GM19238 (cell line): ENCODE results near the gene CHMP4B.

Experiments
- DNase-seq: peaks from one replicate; pipeline ENCODE4 v3.0.0; 2011; ENCODE audit warnings: low spot score; ENCODE audit not compliant: insufficient read length

CHMP4B gene

GRCh38 chr20:33862709-33863403 is 51.7 kb downstream of the CHMP4B start:
- peak; percentile 64 for DNase-seq

GRCh38 chr20:33863440-33864323 is 52.5 kb downstream of the CHMP4B start:
- no peak for DNase-seq

DNA sequence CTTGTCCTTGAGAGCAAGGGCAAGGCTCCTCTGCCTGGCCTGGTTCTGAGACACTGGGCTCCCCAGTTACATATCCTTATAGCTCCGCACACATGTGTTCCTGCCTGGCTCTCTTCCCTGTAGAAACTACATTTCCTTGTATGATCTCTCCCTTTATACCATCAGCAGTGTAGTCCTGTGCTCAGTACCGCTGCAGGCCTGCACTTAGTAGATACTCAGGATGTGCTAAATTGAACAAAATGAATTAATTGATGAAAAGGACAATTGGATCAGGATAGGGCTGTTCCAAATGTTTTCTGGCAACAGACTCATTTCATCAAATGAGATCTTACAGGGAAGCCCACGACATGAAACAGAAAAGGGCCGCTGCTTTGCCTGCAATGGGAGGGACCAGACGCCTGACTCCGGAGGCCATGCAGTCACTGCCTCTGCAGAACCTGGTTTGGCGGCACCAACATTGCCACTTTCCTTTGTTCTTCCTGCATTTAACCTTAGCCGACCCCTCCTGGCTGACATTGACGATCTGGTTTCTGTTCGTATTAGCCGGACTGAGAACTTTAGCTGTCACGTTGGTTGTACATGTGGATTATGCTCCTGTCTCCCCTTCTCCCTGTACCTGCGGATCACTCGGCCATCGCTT is 53.3 kb downstream of the CHMP4B start:
- no peak for DNase-seq

DNA sequence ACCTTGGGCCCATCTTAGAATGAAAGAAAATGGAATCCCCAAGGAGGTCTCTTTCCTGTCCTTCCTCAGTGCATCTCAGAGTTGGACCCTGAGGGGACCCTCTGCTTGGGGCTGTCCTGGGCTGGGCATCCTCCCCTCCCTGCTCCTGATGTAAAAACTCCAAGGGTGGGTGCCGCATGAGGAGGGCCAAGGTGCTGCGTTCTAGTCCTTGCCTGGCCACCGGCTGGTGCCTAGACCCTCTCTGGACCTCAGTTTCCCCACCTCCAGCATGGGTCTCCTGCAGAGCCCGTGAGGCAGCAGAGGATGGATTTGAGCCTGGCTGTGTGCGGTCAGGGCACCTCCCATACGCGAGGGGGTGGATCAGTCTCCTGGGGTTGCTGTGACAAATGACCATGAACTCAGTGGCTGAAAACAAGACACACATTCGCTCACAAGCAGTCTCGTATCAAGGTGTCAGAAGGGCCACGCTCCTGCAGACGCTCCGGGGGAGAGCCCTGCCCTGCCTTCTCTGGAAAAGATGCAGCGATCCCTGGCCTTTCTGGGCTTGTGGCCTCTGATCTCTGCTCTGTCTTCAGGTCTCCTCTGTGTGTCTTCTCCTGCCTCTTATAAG is 54.7 kb downstream of the CHMP4B start:
- no peak for DNase-seq

DNA sequence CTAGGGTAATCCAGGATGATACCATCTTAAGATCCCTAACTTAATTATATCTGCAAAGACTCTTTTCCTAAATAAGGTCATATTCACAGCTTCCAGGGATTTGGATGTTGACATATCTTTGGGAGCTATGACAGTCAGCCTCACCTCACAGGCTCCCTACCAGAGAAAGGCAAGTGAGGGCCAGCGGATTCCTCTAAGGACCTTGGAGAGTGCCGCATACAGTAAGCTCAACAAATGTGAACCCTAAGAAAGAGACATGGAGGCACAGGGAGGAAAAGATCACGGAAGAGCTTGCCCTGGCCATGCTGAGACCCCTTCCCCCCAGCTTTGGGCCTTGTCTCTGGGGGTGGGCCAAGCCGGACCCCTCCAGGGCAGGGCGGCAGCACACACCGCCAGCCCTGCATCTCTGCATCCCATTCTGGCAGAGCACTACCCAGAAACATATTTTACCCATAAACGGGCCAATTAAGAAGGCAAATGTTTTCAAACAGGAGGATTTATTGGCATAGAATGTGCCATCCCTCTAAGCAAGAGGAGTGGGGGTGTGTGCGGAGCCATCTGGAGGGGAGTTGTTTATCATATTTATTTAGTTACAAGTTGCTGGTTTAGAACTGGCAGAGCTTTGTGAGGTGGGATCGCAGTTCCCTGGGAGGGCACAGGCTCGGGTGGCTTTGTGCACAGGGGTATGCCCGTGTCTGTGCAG is 55.4 kb downstream of the CHMP4B start:
- DNase-seq: no peak

- DNase-seq: no peak
These were observed 56.9 kb downstream of the CHMP4B start for GRCh38 chr20:33868042-33868441.

DNA sequence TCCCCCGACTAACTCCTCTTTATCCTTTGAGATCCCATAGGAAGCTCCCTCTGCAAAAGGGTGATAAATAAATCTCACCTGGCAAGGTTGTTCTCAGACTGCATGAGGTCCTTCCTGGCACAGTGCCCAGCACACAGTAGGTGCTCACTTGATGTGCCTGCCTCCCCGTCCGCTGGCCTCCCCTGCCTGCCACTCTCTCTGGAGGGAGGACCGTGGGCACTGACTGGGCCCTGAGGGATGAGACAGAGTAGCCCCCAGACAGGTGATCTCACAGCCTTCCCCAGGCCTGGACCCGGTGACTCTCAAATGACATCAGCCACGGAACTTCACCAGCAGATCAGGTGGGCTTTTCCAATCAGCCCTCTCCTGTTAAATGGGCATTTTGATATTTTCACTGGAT is 57.4 kb downstream of the CHMP4B start:
- no peak for DNase-seq

DNA sequence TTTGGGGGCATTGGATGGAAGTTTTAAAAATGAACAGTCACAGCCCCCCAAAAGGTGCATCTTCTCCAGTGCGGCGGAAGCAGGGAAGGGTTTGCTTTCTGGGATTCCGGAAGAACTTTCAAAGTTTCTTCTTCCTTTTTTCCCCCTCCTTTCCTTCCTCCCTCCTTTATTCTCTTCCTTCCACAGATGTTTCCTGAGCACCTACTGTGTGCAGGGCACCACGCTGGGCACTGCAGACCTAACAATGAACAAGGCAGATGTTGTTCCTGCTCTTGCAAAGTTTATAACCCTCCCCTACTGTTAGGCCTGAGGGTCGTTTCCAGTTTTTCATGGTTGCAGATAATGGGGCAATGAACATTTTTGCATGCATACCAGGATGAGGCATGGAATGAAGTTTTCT is 58.1 kb downstream of the CHMP4B start:
- no peak for DNase-seq

DNA sequence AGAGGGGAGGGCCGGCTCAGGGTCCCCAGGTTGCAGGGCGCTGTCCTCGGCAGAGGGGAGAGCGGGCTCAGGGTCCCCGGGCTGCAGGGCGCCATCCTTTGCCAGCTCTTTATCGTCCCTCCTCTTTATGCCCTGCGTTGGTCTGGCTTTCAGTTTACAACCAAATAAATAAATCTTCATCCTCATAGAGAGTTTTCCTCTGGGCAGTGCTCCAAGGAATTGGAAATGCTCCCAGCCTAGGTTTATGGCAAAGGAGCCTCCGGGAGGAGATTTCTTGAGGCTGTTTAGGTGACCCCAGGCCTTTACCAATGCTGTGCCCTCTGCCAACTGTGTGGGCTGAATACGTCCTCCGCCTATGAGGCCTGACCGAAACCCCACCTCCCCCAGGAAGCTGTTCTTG is 60.2 kb downstream of the CHMP4B start:
- no peak for DNase-seq

GRCh38 chr20:33874129-33874528 is 63.0 kb downstream of the CHMP4B start:
- DNase-seq: no peak

GRCh38 chr20:33875055-33875454 is 63.9 kb downstream of the CHMP4B start:
- peak; percentile 59 for DNase-seq

DNA sequence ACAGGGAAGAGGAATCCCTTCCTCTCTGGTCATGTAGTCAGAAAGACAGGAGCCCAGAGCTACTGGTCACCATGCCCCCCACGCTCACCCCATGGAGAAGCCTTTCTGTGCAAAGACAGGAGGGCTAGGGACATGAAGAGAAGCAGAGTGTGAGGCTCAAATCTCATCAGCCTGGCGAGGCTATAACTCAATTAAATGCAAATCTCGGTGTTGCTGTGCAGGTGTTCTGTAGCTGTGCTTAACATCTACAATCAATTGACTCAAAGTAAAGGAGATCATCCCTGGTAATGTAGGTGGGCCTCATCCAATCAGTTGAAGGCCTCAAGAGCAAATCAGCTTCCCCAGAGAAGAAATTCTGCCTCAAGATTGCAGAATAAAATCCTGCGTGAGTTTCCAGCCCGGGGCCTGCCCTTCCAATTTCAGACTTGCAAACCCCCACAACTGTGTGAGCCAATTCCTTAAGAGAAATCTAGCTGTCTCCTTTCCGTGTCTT is 64.4 kb downstream of the CHMP4B start:
- no peak for DNase-seq

DNA sequence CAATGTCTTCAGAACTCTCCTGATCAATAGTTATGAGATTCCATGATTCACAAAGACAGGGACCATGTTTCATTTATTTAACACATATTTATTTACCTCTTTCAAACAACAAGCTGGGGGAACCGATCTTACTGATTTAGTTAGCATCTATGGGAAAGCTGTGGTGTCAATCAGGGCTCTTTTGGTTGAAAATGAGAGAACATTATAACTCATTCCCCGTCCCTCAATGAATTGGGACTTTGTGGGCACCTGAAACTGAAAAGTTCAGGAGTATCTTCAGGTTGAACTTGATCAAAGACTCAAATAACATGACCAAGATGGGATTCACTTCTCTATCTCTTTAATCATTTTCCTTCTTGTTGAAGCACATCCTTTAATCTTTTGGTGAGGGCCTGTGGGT is 67.4 kb downstream of the CHMP4B start:
- no peak for DNase-seq

- DNase-seq: no peak
These were observed 69.2 kb downstream of the CHMP4B start for GRCh38 chr20:33880396-33880795.

DNA sequence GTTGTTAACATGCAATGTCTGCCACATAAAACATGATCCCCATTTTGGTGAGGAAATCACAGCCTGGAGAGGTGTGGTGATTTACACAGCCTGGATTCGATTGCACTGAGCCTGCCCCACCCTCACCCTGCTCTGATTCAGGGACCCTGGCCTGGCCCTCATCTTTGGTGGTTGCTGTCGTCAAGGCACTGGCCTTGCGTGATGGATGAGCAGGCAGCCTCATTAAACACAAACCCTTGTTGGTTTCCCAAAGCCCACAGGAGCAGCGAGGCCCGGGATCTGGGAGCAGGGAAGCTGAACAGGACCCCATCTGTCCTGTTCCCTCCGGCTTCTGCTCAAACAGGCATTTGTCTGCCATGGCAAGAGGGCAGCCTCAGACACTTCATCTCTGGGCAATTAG is 70.8 kb downstream of the CHMP4B start:
- no peak for DNase-seq

DNA sequence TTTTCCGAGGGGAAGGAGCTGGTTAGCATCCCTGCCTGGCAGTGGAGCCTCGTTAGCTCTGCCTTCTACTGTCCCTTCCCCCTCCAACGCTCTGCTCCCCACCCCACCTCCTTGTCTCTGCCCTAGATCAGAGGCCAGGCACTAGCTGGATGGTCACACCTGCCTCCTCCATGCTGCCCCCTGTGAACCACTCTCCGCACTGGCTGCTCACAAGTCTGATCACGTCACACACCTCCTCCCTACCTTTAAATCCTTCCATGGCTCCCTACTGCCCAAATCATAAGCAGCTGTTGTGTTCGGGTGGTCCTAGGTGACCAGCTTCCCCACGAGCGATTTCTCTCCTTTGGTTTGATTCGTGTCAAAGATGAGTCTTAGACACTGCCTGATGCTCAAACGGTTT is 71.3 kb downstream of the CHMP4B start:
- DNase-seq: no peak

GRCh38 chr20:33883164-33883563 is 72.0 kb downstream of the CHMP4B start:
- DNase-seq: peak; percentile 38

DNA sequence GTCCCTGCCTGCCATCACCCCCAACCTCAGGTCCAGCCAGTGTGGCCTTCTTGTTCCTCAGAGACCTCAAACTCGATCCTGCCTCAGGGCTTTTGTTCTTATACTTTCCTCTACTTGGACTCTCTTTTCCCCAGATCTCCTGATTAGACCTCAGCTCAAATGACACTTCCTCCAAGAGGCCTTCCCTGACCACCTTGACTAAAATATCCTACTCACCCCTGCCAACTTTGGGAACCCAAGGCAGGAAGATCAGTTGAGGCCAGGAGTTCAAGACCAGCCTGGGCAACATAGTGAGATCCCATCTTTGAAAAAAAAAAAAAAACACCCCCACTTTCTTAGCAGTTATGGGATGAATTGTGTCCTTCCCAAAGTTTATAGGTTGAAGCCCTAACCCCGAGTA is 73.5 kb downstream of the CHMP4B start:
- no peak for DNase-seq

DNA sequence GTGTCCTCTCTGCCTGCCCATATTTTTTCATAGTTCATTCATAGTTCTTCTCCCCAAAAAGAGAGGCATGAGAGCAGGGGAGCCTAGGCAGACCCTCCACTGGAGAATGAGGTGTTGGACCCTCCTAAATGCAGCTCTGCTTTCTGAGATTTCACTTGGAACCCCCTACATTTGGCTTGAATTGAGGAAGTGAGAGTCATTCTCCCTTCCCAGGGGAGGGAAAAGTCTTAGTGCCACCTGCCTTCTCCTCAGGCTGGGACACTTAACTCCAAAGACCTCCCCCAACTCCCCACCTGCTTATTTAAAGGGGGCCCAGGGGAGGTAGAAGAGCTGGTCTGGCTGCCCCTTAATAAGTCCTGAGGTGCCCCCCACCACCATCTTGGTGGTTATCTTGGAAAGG is 78.2 kb downstream of the CHMP4B start:
- DNase-seq: no peak

- DNase-seq: no peak
These were observed 79.4 kb downstream of the CHMP4B start for GRCh38 chr20:33890557-33890956.

- DNase-seq: no peak
These were observed 82.2 kb downstream of the CHMP4B start for GRCh38 chr20:33893314-33893713.
